ENCODE results near the gene EDIL3.

Gene EDIL3

DNA sequence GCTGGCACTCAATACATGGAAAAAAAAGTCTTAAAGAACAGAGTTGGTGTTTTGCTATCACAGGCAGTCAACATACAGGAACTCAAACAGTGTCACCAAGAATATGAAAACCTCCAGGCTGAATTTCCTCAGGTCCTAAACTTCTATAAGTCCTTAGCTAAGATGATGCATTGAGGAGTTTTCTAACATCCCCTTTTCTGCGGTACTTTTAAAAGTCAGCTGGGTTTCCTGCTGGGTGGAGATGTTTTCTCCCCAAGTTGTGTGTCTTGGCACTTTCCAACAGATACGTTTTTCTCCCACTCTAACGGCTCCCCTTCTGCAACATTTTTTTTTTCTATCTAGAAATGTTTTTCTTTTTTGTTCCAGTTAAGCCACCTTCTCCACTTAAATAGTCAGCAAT is 419.2 kb downstream of the EDIL3 start:
- Histone ChIP-seq H3K9ac (ENCODE audit: low read depth, low read length) (no peak overlapping the region), H3K27me3 (ENCODE audit: control insufficient read depth, insufficient read depth, low read length) (no peaks in the 10 kb centered on the region), H3K9me3 (ENCODE audit: control insufficient read depth, insufficient read depth, low read length) (no peaks in the 10 kb centered on the region), H3K4me1 (ENCODE audit: control insufficient read depth, insufficient read depth, low read length) (no peaks in the 10 kb centered on the region), H3K36me3 (ENCODE audit: control insufficient read depth, insufficient read depth, low read length) (no peaks in the 10 kb centered on the region), H3K4me3 (ENCODE audit: low read depth, low read length) (no peak overlapping the region), H3K27ac (ENCODE audit: low read depth, low read length) (no peak overlapping the region)

DNA sequence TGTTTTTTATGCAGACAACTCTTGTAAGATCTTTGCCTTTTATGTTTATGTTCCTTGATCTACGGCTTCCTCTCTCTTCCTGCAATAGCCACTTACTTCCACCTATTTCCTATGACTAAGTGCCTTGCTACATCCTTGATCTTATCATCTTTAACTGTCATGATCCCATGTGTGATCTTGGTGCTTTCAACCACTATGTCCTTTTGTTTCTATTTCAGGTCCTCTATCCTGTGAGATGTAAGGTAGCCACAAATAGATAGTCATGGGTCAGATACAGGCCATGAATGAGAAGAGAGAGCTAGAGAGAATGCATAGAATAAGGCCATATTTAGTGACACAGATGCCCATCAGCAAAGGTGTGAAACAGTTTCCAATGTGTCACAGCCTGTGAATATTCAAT is 420.4 kb downstream of the EDIL3 start:
- Histone ChIP-seq H3K9ac (ENCODE audit: low read depth, low read length) (no peak overlapping the region), H3K27me3 (ENCODE audit: control insufficient read depth, insufficient read depth, low read length) (no peaks in the 10 kb centered on the region), H3K36me3 (ENCODE audit: control insufficient read depth, insufficient read depth, low read length) (no peaks in the 10 kb centered on the region), H3K4me1 (ENCODE audit: control insufficient read depth, insufficient read depth, low read length) (no peaks in the 10 kb centered on the region), H3K4me3 (ENCODE audit: low read depth, low read length) (no peak overlapping the region), H3K27ac (ENCODE audit: low read depth, low read length) (no peak overlapping the region), H3K9me3 (ENCODE audit: control insufficient read depth, insufficient read depth, low read length) (no peaks in the 10 kb centered on the region)

DNA sequence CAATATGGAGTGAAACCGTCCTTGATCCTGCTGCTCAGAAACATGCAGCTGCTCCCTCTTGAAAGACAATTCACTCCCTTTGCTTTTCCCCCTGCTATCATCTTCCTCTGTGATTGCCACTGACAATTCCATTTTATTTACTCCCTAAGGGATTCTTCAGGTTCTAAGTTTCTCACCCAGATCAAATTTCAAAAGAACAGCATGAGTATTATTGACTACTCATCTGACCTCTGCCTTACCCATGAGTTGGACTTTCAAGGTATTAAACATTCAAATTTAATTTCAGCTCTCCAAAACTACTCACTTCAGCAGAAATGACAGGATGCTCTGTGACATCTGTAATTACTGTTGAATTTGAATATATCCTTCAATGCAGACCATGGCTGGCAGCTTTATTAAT is 427.5 kb downstream of the EDIL3 start:
- no peak overlapping the region for H3K4me3 ChIP-seq (ENCODE audit: low read depth, low read length)
- H3K4me1 ChIP-seq (ENCODE audit: control insufficient read depth, insufficient read depth, low read length), result peaks cover 7% of the 10 kb centered on the region; the same call in 1 of the 2 replicates
- no peak overlapping the region for H3K9ac ChIP-seq (ENCODE audit: low read depth, low read length)
- no peaks in the 10 kb centered on the region for H3K9me3 ChIP-seq (ENCODE audit: control insufficient read depth, insufficient read depth, low read length)
- H3K36me3 ChIP-seq (ENCODE audit: control insufficient read depth, insufficient read depth, low read length), result no peaks in the 10 kb centered on the region
- H3K27me3 ChIP-seq (ENCODE audit: control insufficient read depth, insufficient read depth, low read length), result no peaks in the 10 kb centered on the region
- no peak overlapping the region for H3K27ac ChIP-seq (ENCODE audit: low read depth, low read length)

DNA sequence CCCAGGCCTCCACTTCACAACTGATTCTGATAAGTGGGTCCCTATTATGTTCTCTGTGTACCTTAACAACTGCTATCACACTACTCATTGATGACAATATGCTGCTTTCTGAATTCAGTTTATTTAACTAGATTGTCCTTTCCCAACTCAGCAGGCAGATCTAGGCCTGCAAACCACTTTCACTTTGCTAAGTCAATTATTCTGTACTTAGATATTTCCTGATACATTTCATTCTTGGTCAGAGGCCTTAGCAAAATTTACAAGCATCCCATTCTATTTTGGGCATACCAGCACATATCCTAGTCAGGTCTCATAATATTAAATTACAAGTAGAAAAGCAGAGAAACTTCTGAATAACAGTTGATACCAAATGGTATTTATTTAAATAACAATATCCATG is 428.3 kb downstream of the EDIL3 start:
- H3K9me3 ChIP-seq (ENCODE audit: control insufficient read depth, insufficient read depth, low read length), result no peaks in the 10 kb centered on the region
- H3K4me3 ChIP-seq (ENCODE audit: low read depth, low read length), result no peak overlapping the region
- H3K27me3 ChIP-seq (ENCODE audit: control insufficient read depth, insufficient read depth, low read length), result no peaks in the 10 kb centered on the region
- H3K36me3 ChIP-seq (ENCODE audit: control insufficient read depth, insufficient read depth, low read length), result no peaks in the 10 kb centered on the region
- no peak overlapping the region for H3K27ac ChIP-seq (ENCODE audit: low read depth, low read length)
- H3K9ac ChIP-seq (ENCODE audit: low read depth, low read length), result no peak overlapping the region
- H3K4me1 ChIP-seq (ENCODE audit: control insufficient read depth, insufficient read depth, low read length), result peaks cover 7% of the 10 kb centered on the region; the same call in 1 of the 2 replicates

DNA sequence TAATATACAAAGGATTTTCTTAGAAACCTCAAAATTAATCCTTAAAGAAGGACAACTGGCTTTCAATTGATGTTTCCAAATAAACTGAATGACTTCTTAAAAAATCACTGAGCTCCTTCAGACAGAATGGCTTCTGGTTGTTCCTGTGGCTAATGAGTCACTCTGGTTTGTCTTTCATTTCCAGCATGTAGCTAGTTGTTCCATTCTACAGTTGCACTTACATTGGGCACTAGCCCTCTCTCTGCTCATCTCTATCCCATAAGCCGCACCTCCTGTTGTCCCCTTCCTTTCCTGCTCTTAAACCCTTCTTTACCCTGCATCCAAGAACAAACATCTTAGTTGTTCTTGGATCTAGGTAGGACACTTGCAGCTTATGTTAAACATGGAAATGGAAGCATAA is 428.8 kb downstream of the EDIL3 start:
- Histone ChIP-seq H3K27me3 (ENCODE audit: control insufficient read depth, insufficient read depth, low read length) (no peaks in the 10 kb centered on the region), H3K9me3 (ENCODE audit: control insufficient read depth, insufficient read depth, low read length) (no peaks in the 10 kb centered on the region), H3K4me3 (ENCODE audit: low read depth, low read length) (no peak overlapping the region)

DNA sequence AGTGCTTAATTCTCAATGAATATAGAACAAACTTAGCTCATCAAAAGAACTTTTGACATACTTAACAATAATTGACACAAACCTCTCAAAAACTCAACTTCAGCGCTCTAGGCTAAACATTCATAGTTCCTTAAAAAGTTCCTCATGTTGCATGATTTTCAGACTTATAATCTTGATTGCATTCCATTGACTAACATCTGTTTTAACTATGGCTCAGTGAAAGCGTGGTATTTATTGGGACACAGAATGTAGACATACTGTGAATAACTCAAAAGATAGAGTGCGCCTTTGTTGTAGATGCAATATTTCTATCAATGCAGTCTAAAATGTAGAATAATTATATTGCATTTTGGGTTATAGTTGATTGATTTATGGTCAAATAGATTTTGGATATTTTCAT is 436.9 kb downstream of the EDIL3 start:
- Histone ChIP-seq H3K27ac (ENCODE audit: low read depth, low read length) (no peak overlapping the region), H3K36me3 (ENCODE audit: control insufficient read depth, insufficient read depth, low read length) (no peaks in the 10 kb centered on the region), H3K27me3 (ENCODE audit: control insufficient read depth, insufficient read depth, low read length) (no peaks in the 10 kb centered on the region), H3K4me1 (ENCODE audit: control insufficient read depth, insufficient read depth, low read length) (no peaks in the 10 kb centered on the region), H3K9me3 (ENCODE audit: control insufficient read depth, insufficient read depth, low read length) (no peaks in the 10 kb centered on the region), H3K9ac (ENCODE audit: low read depth, low read length) (no peak overlapping the region), H3K4me3 (ENCODE audit: low read depth, low read length) (no peak overlapping the region)

More for the DNA sequence above, 428.8 kb downstream of the EDIL3 start:
- Histone ChIP-seq H3K27ac (ENCODE audit: low read depth, low read length) (no peak overlapping the region), H3K9ac (ENCODE audit: low read depth, low read length) (no peak overlapping the region), H3K36me3 (ENCODE audit: control insufficient read depth, insufficient read depth, low read length) (no peaks in the 10 kb centered on the region), H3K4me1 (ENCODE audit: control insufficient read depth, insufficient read depth, low read length) (peaks cover 7% of the 10 kb centered on the region; the same call in 1 of the 2 replicates)

DNA sequence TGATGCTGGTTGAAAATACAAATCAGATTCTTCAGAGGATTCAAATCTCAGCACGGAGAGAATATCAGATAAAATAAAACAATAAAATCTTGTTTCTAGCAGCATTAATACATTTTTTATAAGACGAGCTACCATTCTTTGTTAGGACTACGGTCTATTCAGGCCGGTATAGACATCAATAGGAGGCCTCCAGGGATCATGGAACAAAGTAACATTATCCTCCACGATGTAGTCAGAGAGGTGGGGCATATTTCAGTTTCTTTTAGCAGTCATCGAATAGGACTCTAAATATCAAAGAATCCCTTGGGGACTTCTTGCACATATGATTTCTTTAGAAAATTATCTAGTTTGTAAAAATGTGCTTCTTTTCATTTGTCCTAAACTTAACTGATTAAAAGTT is 438.2 kb downstream of the EDIL3 start:
- Histone ChIP-seq H3K27me3 (ENCODE audit: control insufficient read depth, insufficient read depth, low read length) (no peaks in the 10 kb centered on the region), H3K9ac (ENCODE audit: low read depth, low read length) (no peak overlapping the region), H3K4me1 (ENCODE audit: control insufficient read depth, insufficient read depth, low read length) (no peaks in the 10 kb centered on the region)

DNA sequence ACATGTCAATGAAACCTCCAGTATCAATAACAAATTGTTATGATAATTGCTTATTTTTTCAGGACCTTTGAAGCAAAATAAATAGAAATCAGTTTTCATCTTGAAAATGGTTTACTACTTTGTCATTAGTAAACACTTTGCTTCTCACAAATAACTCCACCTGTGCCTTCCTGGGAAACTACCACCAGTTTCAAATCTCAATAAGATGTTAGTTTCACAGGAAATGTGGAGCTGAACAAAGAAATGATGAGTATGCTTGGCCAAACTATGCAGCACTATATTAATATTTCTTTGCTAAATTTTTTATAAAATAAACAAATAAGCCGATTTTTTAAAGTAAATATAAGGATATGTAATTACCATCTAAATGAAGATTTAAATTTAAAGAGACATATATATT is 442.5 kb downstream of the EDIL3 start:
- Histone ChIP-seq H3K36me3 (ENCODE audit: control insufficient read depth, insufficient read depth, low read length) (no peaks in the 10 kb centered on the region), H3K27ac (ENCODE audit: low read depth, low read length) (no peak overlapping the region), H3K4me3 (ENCODE audit: low read depth, low read length) (no peak overlapping the region), H3K4me1 (ENCODE audit: control insufficient read depth, insufficient read depth, low read length) (no peaks in the 10 kb centered on the region), H3K27me3 (ENCODE audit: control insufficient read depth, insufficient read depth, low read length) (no peaks in the 10 kb centered on the region), H3K9ac (ENCODE audit: low read depth, low read length) (no peak overlapping the region), H3K9me3 (ENCODE audit: control insufficient read depth, insufficient read depth, low read length) (no peaks in the 10 kb centered on the region)

More for the DNA sequence above, 438.2 kb downstream of the EDIL3 start:
- Histone ChIP-seq H3K9me3 (ENCODE audit: control insufficient read depth, insufficient read depth, low read length) (no peaks in the 10 kb centered on the region), H3K4me3 (ENCODE audit: low read depth, low read length) (no peak overlapping the region), H3K36me3 (ENCODE audit: control insufficient read depth, insufficient read depth, low read length) (no peaks in the 10 kb centered on the region), H3K27ac (ENCODE audit: low read depth, low read length) (no peak overlapping the region)

DNA sequence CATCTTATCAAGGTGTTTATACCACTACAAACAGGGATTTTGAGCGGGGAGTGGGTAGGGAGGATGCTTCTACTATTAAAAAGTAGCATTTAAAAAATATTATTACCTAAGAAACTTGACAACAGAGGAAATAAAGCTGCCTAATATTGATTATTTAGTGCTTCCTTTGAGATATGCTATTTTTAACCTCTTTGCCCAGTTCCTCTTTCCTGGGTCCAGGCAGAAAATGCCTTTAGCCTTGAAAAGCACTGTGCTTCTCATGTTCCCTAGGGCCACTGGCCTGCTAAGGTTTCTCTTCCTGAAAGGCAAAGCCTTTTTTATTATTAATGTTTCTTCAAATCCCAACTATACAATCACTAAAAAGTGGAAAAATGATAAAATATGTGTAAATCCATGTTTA is 446.8 kb downstream of the EDIL3 start:
- Histone ChIP-seq H3K27ac (ENCODE audit: low read depth, low read length) (no peak overlapping the region), H3K36me3 (ENCODE audit: control insufficient read depth, insufficient read depth, low read length) (no peaks in the 10 kb centered on the region), H3K9ac (ENCODE audit: low read depth, low read length) (no peak overlapping the region), H3K27me3 (ENCODE audit: control insufficient read depth, insufficient read depth, low read length) (no peaks in the 10 kb centered on the region), H3K9me3 (ENCODE audit: control insufficient read depth, insufficient read depth, low read length) (no peaks in the 10 kb centered on the region), H3K4me1 (ENCODE audit: control insufficient read depth, insufficient read depth, low read length) (no peaks in the 10 kb centered on the region), H3K4me3 (ENCODE audit: low read depth, low read length) (no peak overlapping the region)

DNA sequence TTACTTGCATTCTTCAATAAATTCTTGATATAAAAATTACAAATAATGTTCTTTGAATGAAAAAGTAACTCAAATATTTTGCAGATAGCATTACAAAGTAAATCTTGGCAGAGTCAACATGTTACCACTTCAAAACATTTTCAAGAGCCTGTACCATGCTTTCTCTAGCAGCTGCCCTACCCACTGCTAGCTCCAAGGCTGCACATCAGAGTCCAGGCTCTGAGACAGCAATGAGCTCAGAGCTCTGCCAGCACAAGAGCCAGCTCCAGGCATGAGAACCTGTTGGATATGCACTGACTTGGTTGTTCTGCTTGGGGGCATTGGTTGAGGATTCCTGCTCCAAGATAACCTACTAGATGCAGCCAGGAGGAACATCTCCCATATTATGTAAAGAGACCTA is 452.7 kb downstream of the EDIL3 start:
- Histone ChIP-seq H3K36me3 (ENCODE audit: control insufficient read depth, insufficient read depth, low read length) (no peaks in the 10 kb centered on the region), H3K27ac (ENCODE audit: low read depth, low read length) (no peak overlapping the region), H3K4me3 (ENCODE audit: low read depth, low read length) (no peak overlapping the region), H3K27me3 (ENCODE audit: control insufficient read depth, insufficient read depth, low read length) (no peaks in the 10 kb centered on the region), H3K9me3 (ENCODE audit: control insufficient read depth, insufficient read depth, low read length) (no peaks in the 10 kb centered on the region), H3K4me1 (ENCODE audit: control insufficient read depth, insufficient read depth, low read length) (0 out of 2 replicates have a peak, but pooled peaks cover 3% of the 10 kb centered on the region), H3K9ac (ENCODE audit: low read depth, low read length) (no peak overlapping the region)

DNA sequence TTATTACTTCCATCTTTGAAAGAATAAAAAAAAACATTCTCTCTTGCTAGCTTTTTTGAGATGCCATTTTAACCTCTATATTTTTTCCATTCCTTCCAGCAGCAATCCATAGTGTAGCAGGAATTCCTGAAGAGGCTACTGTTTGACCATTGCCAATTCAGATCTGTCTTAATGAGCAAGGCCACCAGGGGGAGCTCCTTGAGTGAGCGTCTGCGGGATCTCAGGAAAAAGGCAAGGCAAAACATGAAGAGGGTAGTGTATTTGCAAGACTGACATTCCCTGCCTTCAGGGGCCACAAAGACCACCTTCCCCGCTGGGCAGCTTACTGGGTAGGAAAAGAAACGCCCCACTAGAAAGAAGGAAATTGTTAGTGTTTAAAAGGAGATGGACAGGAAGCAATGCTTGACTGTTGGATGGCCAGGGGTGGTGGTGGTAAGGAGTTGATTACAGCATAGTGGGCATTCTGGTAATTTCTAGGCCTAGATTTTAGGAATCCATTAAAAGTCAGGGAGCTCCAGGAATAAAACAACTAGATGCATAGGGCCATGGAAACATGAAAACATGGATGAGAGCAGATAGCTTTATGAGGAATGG is 457.4 kb downstream of the EDIL3 start:
- no peak overlapping the region for H3K9ac ChIP-seq (ENCODE audit: low read depth, low read length)
- no peaks in the 10 kb centered on the region for H3K9me3 ChIP-seq (ENCODE audit: control insufficient read depth, insufficient read depth, low read length)
- H3K27ac ChIP-seq (ENCODE audit: low read depth, low read length), result no peak overlapping the region
- no peaks in the 10 kb centered on the region for H3K36me3 ChIP-seq (ENCODE audit: control insufficient read depth, insufficient read depth, low read length)
- no peak overlapping the region for H3K4me3 ChIP-seq (ENCODE audit: low read depth, low read length)
- peaks cover 6% of the 10 kb centered on the region; the same call in 1 of the 2 replicates for H3K4me1 ChIP-seq (ENCODE audit: control insufficient read depth, insufficient read depth, low read length)
- no peaks in the 10 kb centered on the region for H3K27me3 ChIP-seq (ENCODE audit: control insufficient read depth, insufficient read depth, low read length)
